Chondrocyte (in vitro differentiated cells): ENCODE data around the gene CLEC18C. TPM values are rescaled to one million over a fixed set of nuclear protein-coding genes. Genes with fewer than 3 reads are reported as not detected.
A peak's percentile ranks its signal among the peaks of the same experiment; 100 is the strongest.
"Not testable (repeated sequence)": the region's sequence is repeated elsewhere in the genome, so short reads cannot be mapped to it uniquely, and the experiment has no call there.

Experiments
- DNase-seq: peaks from one replicate; pipeline ENCODE4 v3.0.0; 2021; ENCODE audit warnings: mixed read lengths, low spot score
- H3K27ac Mint-ChIP-seq: one replicate; pipeline ENCODE4 v1.8.0; 2021; ENCODE audit warnings: mild to moderate bottlenecking, moderate library complexity, mixed read lengths; ENCODE audit not compliant: unreplicated experiment
- H3K27me3 Mint-ChIP-seq: 2 replicates; pipeline ENCODE4 v1.8.0; 2021; ENCODE audit warnings: low read depth, mixed read lengths
- H3K36me3 Mint-ChIP-seq: 2 replicates; pipeline ENCODE4 v1.8.0; 2021; ENCODE audit warnings: low read depth, mixed read lengths
- H3K4me1 Mint-ChIP-seq: 2 replicates; pipeline ENCODE4 v1.8.0; 2021; ENCODE audit warnings: low read depth, mild to moderate bottlenecking, mixed read lengths
- H3K4me3 Mint-ChIP-seq: one replicate; pipeline ENCODE4 v1.8.0; 2021; ENCODE audit warnings: mild to moderate bottlenecking, moderate library complexity, mixed read lengths; ENCODE audit not compliant: unreplicated experiment
- H3K9me3 Mint-ChIP-seq: 2 replicates; pipeline ENCODE4 v1.8.0; 2021; ENCODE audit warnings: low read depth, mixed read lengths
- total RNA-seq: library from RNA; stranded (reverse); gene quantifications from 3 replicates; pipeline ENCODE4 v1.2.1, GENCODE V29; 2021

Gene CLEC18C
- total RNA-seq, 1 donor from 2014 or later: not detected

DNA sequence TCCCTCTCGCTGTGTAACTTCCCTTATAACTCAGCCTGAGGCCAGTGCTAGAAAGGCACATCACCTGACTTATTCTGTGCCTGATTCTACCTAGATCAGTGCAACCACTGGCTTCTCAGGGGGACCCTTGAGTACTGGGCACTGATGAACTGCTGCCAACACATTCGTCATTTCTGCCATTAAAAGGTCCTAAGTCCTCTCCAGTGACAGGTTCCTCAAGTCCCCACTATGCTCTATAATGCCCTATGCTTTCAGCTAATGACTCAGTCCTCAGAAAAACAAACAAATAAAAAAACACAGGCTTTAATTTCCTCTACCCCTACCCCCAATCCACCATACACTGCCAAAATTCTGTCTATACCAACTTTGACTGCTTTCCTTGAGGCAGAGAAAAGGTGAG, 49.6 kb downstream of the CLEC18C start:
- Mint-ChIP-seq H3K36me3 (peaks cover 31% of the 10 kb centered on the region), H3K4me1 (peaks cover 11% of the 10 kb centered on the region)
- not testable (repeated sequence) for H3K4me3 Mint-ChIP-seq, H3K27me3 Mint-ChIP-seq, H3K27ac Mint-ChIP-seq, H3K9me3 Mint-ChIP-seq, DNase-seq

DNA sequence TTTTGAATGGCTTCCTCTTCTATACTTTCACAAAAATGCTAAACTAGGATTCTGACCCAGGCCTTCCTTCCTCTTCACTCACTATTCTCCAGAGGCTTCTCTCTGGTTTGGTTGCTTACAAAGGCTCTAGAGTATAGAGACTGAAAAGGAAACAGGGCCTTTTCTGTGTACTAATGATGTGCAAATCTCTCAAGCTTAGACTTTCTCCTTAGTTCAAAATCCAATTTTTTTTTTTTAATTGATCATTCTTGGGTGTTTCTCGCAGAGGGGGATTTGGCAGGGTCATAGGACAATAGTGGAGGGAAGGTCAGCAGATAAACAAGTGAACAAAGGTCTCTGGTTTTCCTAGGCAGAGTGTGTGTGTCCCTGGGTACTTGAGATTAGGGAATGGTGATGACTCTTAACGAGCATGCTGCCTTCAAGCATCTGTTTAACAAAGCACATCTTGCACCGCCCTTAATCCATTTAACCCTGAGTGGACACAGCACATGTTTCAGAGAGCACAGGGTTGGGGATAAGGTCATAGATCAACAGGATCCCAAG, 50.5 kb downstream of the CLEC18C start:
- peak overlapping the region; percentile 61 for H3K27ac Mint-ChIP-seq
- DNase-seq, H3K9me3 Mint-ChIP-seq, H3K27me3 Mint-ChIP-seq, H3K4me3 Mint-ChIP-seq: not testable (repeated sequence)
- peaks cover 31% of the 10 kb centered on the region for H3K36me3 Mint-ChIP-seq
- peaks cover 11% of the 10 kb centered on the region for H3K4me1 Mint-ChIP-seq

DNA sequence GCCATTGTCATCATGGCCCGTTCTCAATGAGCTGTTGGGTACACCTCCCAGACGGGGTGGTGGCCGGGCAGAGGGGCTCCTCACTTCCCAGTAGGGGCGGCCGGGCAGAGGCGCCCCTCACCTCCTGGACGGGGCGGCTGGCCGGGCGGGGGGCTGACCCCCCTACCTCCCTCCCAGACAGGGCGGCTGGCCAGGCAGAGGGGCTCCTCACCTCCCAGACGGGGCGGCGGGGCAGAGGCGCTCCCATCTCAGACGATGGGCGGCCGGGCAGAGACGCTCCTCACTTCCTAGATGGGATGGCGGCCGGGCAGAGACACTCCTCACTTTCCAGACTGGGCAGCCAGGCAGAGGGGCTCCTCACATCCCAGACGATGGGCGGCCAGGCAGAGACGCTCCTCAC, 51.1 kb downstream of the CLEC18C start:
- H3K36me3 Mint-ChIP-seq: peaks cover 28% of the 10 kb centered on the region
- H3K27me3 Mint-ChIP-seq, H3K27ac Mint-ChIP-seq, H3K4me3 Mint-ChIP-seq, H3K9me3 Mint-ChIP-seq, DNase-seq: not testable (repeated sequence)
- peaks cover 11% of the 10 kb centered on the region for H3K4me1 Mint-ChIP-seq

DNA sequence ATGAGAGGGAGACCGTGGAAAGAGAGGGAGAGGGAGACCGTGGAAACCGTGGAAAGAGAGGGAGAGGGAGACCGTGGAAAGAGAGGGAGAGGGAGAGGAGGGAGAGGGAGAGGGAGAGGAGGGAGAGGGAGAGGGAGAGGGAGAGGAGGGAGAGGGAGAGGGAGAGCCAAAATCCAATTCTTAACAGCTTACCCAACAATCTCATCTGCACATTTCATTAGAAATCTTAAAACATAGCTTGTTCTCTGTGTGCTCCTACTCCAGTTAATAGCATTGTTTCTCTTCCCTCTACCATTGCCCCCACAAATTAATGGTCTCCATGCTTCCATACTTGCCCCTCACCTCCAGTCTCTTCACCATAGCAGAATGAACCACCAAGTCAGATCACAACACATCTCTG, 51.8 kb downstream of the CLEC18C start:
- DNase-seq, H3K9me3 Mint-ChIP-seq, H3K4me3 Mint-ChIP-seq, H3K27me3 Mint-ChIP-seq: not testable (repeated sequence)
- Mint-ChIP-seq H3K4me1 (peaks cover 11% of the 10 kb centered on the region), H3K36me3 (peaks cover 25% of the 10 kb centered on the region), H3K27ac (peak overlapping the region; percentile 32)

DNA sequence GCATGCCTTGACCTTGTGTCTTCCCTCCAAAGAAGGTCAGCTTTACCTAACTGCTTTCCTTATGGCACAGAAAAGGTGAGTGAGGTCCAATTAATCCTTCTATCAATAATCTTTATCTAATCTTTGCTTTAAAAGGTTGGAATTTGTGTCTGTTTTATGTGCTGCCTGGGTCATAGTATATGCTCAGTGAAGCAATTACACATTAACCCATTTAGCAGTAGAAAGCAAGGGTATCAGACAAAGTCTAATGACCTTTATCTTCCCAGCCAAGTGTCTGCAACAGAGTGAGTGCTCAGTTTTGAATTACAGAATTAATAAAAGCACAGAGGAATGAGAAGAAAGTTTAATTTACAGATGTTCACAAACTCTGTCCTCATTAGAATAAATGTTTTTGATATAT, 52.4 kb downstream of the CLEC18C start:
- peaks cover 25% of the 10 kb centered on the region for H3K36me3 Mint-ChIP-seq
- H3K4me3 Mint-ChIP-seq, DNase-seq, H3K9me3 Mint-ChIP-seq, H3K27me3 Mint-ChIP-seq, H3K27ac Mint-ChIP-seq: not testable (repeated sequence)
- peaks cover 11% of the 10 kb centered on the region for H3K4me1 Mint-ChIP-seq

DNA sequence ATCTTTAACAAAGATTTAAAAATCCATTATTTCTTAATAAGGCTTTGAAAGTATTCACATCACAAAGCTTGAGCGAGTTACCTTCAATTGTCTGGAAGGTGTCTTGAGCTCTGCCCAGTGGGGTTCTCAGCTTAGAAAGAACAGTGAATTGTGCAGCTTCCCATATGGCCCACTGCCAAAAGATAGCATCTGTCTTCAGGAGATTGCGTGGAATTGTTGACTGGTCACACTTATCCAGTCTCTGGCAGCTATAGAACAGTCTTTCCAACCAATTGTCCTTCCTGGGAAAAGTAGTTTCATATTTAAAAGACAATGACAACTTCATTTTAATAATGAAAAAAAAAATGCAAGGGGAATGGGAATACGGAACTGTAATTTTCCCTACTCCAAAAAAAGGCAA, 58.2 kb downstream of the CLEC18C start:
- not testable (repeated sequence) for H3K27me3 Mint-ChIP-seq, H3K4me3 Mint-ChIP-seq, DNase-seq, H3K9me3 Mint-ChIP-seq, H3K27ac Mint-ChIP-seq, H3K4me1 Mint-ChIP-seq
- peaks cover 15% of the 10 kb centered on the region for H3K36me3 Mint-ChIP-seq

Other genes with a start within 250 kb of the CLEC18C start
- 3.5 to 4.5 TPM (median 4.3 TPM) in 3 replicates for gene CLEC18A, start 222.5 kb upstream of the CLEC18C start, total RNA-seq
- 22.8 to 29.2 TPM (median 23.7 TPM) in 3 replicates for gene PDPR, start 59.5 kb upstream of the CLEC18C start, total RNA-seq
- 27.4 to 66.6 TPM (median 64.1 TPM) in 3 replicates for gene EXOSC6, start 78.2 kb downstream of the CLEC18C start, total RNA-seq
- 92.2 to 243 TPM (median 234 TPM) in 3 replicates for gene AARS1, start 115.7 kb downstream of the CLEC18C start, total RNA-seq
- gene DDX19B, start 125.4 kb downstream of the CLEC18C start, total RNA-seq: 22.9 to 26.0 TPM (median 24.5 TPM) in 3 replicates
- gene DDX19A, start 173.1 kb downstream of the CLEC18C start, total RNA-seq: 32.4 to 48.3 TPM (median 34.0 TPM) in 3 replicates